ENCODE results near the gene MKX. TPM values are rescaled to one million over a fixed set of nuclear protein-coding genes. Genes with fewer than 3 reads are reported as not detected.

Gene MKX
- total RNA-seq, 1 experiment from 2014 or later = 27.5 TPM

GRCh38 chr10:27664461-27664860 is 81.2 kb downstream of the MKX start:
- RAD21 ChIA-PET (ENCODE audit: low non-redundant PET in 1 of 2, low total read pairs in 2 of 2, uncharacterized antibody in 2 of 2, unreplicated experiment in 2 of 2) = no interaction called here
- Histone ChIP-seq H4K20me1 (ENCODE audit: insufficient read depth) (no peaks in the 10 kb centered on the region), H3K9ac (ENCODE audit: low read length) (no peak overlapping the region), H3K9me2 (ENCODE audit: insufficient read depth) (no peaks in the 10 kb centered on the region), H3K27ac (ENCODE audit: low read depth, low read length) (no peak overlapping the region), H3K4me1 (ENCODE audit: control insufficient read depth in 1 of 2, insufficient read depth in 2 of 2, low read length in 2 of 2) (peaks cover 0 to 19% of the 10 kb centered on the region in 2 experiments; a peak in 2 of 4 replicates), H3K9me3 (ENCODE audit: control insufficient read depth in 1 of 2, insufficient read depth in 1 of 2, low read depth in 1 of 2, low read length in 2 of 2) (no peaks in the 10 kb centered on the region), H3K4me2 (ENCODE audit: low read length) (no peak overlapping the region), H3K4me3 (replicated peaks in 1 of 2; ENCODE audit: low read depth in 1 of 2, low read length in 2 of 2) (no peak overlapping the region), H3K36me3 (ENCODE audit: control insufficient read depth in 1 of 2, insufficient read depth in 2 of 2, low read length in 2 of 2) (no peaks in the 10 kb centered on the region), H3K27me3 (ENCODE audit: insufficient read depth, low read length) (no peaks in the 10 kb centered on the region), H3K79me2 (ENCODE audit: insufficient read depth, low read length) (no peaks in the 10 kb centered on the region), H2AFZ (ENCODE audit: low read depth, low read length, poor library complexity, severe bottlenecking) (no peak overlapping the region)
- POLR2A ChIA-PET = no interaction called here
- TF ChIP-seq POLR2AphosphoS5 (IDR thresholded peaks at IDR 0.05; ENCODE audit: low read depth, low read length) (no peak), MAX (IDR thresholded peaks at IDR 0.05) (no peak), ELF1 (IDR thresholded peaks at IDR 0.05; ENCODE audit: borderline replicate concordance, low read depth) (no peak), CBX3 (IDR thresholded peaks at IDR 0.05; ENCODE audit: low read depth) (no peak), EZH2phosphoT487 (IDR thresholded peaks at IDR 0.05; ENCODE audit: borderline replicate concordance) (no peak), SRF (IDR thresholded peaks at IDR 0.05; ENCODE audit: low read depth) (no peak), POLR2A (IDR thresholded peaks at IDR 0.05; ENCODE audit: borderline replicate concordance, extremely low read depth, insufficient read depth, insufficient read length) (no peak), EGR1 (IDR thresholded peaks at IDR 0.05; ENCODE audit: low read depth) (no peak), ZFX (IDR thresholded peaks at IDR 0.05) (no peak), FOSL1 (IDR thresholded peaks at IDR 0.05; ENCODE audit: low read depth) (no peak)
- DNase-seq (ENCODE audit: low read depth, low spot score) = no peak
- intact Hi-C loops (cut with micrococcal nuclease) = loop anchor here (5.0 kb wide), 1 partner anchor 578 kb away; no protein-coding TSS in a partner anchor
- CTCF ChIA-PET = no interaction called here
- no peak for ATAC-seq
- no TSS peak for BruUV-seq (replicated peaks)

- H3K9ac ChIP-seq (ENCODE audit: low read length) = no peak overlapping the region
- ChIA-PET RAD21 (ENCODE audit: low non-redundant PET in 1 of 2, low total read pairs in 2 of 2, uncharacterized antibody in 2 of 2, unreplicated experiment in 2 of 2) (no interaction called here), CTCF (interaction anchor here (1.2 kb wide), 1 partner anchor 18 kb away, joined by 6 read pairs; no protein-coding TSS in a partner anchor), POLR2A (no interaction called here)
- no peaks in the 10 kb centered on the region for H3K79me2 ChIP-seq (ENCODE audit: insufficient read depth, low read length)
- intact Hi-C loops (cut with micrococcal nuclease) = loop anchor here (5.0 kb wide), 1 partner anchor 579 kb away; no protein-coding TSS in a partner anchor
- H4K20me1 ChIP-seq (ENCODE audit: insufficient read depth) = no peaks in the 10 kb centered on the region
- no peaks in the 10 kb centered on the region for H3K36me3 ChIP-seq (ENCODE audit: control insufficient read depth in 1 of 2, insufficient read depth in 2 of 2, low read length in 2 of 2)
- no peak overlapping the region for H3K4me3 ChIP-seq (replicated peaks in 1 of 2; ENCODE audit: low read depth in 1 of 2, low read length in 2 of 2)
- ATAC-seq = no peak
- no peaks in the 10 kb centered on the region for H3K9me3 ChIP-seq (ENCODE audit: control insufficient read depth in 1 of 2, insufficient read depth in 1 of 2, low read depth in 1 of 2, low read length in 2 of 2)
- H3K4me1 ChIP-seq (ENCODE audit: control insufficient read depth in 1 of 2, insufficient read depth in 2 of 2, low read length in 2 of 2) = peaks cover 0 to 26% of the 10 kb centered on the region in 2 experiments; a peak in 3 of 4 replicates
- no TSS peak for BruUV-seq (replicated peaks)
- no peaks in the 10 kb centered on the region for H3K27me3 ChIP-seq (ENCODE audit: insufficient read depth, low read length)
- H2AFZ ChIP-seq (ENCODE audit: low read depth, low read length, poor library complexity, severe bottlenecking) = no peak overlapping the region
- H3K4me2 ChIP-seq (ENCODE audit: low read length) = no peak overlapping the region
- DNase-seq (ENCODE audit: low read depth, low spot score) = no peak
- H3K9me2 ChIP-seq (ENCODE audit: insufficient read depth) = no peaks in the 10 kb centered on the region
- no peak overlapping the region for H3K27ac ChIP-seq (ENCODE audit: low read depth, low read length)
- TF ChIP-seq POLR2AphosphoS5 (IDR thresholded peaks at IDR 0.05; ENCODE audit: low read depth, low read length) (no peak), EZH2 (IDR thresholded peaks at IDR 0.05) (no peak), ATF3 (IDR thresholded peaks at IDR 0.05) (no peak), YY1 (IDR thresholded peaks at IDR 0.05; ENCODE audit: extremely low read depth, insufficient replicate concordance, low read depth, low read length) (no peak), POLR2A (IDR thresholded peaks at IDR 0.05; ENCODE audit: borderline replicate concordance, extremely low read depth, insufficient read depth, insufficient read length) (no peak), SRF (IDR thresholded peaks at IDR 0.05; ENCODE audit: low read depth) (no peak)
These were observed 82.0 kb downstream of the MKX start for GRCh38 chr10:27663621-27664020.
